GM19324 (cell line): ENCODE measurements around the gene KCNJ1.

Source experiments
- ATAC-seq: cut with Tn5 transposase; IDR thresholded peaks from one replicate; pipeline ENCODE4 v1.9.1; 2021; ENCODE audit warnings: mild to moderate bottlenecking, moderate library complexity; ENCODE audit not compliant: unreplicated experiment, low FRiP score

The KCNJ1 gene

DNA sequence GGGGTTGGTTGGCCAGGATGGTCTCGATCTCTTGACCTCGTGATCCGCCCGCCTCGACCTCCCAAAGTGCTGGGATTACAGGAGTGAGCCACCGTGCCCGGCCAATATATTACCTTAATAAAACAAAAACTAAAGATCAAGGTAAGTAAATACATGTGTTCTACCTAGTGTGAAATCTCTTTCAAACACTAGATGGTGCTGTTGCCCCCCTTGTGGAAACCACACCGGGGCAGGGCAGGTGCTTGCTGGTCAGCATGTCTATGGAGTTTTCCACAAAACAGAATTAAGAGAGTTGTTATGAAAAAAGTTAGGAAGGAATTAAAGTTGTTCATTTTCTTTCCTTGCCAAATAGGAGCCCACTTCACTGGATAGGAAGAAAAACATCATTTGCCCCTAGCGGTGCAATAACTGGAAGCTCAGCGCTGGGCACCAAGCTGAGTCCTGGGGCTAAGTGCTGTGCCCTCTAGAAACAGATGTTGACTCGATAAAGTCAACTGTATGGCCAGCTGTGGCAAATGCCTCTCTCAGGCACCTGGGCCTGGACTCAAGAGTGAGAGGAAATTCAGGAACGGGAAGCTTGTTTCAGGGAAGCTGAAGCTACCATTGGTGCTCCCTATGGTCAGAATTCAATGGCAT lies 17.7 kb upstream of the KCNJ1 start:
- no peak for ATAC-seq

DNA sequence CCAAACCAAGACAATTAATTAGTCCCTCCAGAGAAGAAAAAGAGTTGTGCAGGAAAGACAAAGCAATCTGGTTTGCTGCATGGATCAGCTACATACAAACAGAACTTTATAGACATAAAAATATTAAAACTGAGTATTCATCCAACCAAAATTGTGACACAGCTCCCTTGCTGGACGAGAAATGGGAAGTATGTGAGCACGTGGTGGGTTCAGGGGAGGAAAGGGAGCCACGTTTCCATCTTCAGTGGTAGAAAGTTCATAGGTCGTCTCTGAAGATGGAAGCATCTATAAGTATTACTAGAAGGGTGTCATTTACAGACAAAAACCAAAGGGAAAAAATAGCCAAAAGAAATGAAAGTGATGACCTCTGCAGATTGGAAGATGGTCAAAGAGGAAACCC lies 17.0 kb upstream of the KCNJ1 start:
- ATAC-seq, result no peak

DNA sequence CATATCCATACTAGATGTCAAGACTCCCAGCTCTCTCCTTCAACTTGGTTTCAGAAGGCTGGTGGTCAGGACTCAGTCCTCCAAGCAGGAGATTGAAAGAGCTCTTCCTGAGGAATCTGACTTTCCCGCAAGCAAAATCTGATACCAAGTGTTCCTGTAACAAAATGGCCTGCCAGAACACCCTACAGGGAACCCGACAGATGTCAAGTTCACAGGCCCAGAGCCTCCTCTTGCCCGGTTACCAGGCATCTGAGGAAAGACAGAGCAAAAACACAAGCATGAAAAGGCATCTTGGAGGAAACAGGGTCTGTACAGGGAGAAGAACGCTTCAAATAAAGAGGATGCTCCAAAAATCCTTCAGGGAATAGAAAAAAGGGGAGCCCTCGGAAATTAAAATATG lies 15.4 kb upstream of the KCNJ1 start:
- ATAC-seq, result no peak

DNA sequence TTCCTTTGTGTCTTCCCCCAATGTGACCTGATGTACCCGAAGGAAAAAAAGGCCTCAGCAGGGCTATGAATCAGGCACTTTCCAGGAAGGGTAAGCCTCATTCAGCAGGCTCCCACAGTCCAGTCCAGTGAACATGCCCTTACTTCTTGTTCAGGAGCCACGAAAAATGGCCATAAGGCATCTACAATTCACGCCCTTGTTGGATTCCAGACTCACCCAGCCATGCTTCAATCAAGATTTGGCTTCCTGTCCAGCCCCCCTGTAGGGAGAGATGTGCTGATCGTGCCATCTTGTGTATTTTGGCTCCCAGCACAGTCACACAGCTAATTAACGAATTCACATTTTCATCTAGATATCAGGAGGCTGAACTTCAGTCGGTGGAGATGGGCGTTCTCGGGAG lies 14.1 kb upstream of the KCNJ1 start:
- ATAC-seq, result no peak

DNA sequence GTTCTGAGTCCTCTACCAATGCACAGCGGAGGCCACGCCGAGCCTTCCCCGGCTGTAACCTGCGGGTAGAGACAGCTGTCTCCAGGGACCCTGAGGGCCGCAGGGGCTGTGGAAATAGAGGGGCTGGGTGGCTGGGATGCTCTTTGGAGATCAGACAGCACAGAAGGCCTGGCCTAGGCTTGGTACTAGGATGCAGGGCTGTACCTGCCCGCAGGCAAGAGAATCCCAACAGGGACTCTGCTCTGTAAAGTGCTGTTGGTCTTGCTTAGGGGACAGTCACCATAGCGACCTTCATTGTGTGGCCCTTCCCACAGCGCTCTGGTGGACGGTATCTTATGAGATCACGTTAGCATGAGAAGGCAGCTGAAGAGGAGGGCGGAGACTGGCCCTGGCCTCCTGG lies 12.7 kb upstream of the KCNJ1 start:
- no peak for ATAC-seq

DNA sequence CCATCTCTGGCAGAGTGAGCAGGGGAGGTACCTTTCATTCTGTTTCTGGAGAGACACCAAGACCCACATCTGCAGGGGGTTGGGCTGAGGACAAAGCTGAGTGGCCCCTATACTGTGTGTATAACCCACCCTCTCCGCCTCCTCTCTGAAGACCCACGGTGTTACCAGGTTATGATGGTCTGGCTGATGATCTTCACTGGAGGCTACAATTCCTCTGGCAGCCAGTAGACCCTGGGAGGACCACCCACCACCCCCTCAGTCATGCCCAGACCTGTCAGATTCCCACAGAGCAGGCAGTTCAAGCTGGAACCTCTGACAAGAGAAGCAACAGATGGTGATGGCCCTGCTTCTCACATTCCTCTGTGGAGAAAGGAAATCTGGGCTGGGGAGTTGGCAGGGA lies 11.4 kb upstream of the KCNJ1 start:
- ATAC-seq, result no peak

DNA sequence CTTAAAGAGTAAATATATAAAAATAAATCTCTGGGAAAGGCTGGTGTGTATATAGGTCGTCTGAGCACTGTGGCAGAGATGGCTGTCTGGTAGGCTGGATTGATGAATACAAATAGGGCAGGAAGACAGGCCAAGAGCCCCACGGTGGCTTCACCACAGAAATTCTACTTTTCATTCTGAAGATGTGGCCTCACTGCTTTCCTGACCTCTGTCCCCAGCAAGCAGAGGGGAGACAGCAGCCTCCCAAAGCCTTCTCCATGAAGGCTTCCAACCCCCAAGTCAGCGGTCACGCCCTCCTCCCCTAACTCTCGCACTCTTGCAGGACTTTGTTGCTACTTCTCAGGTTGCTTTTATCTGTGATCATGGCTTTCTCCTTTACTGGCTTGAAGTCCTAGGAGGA lies 10.6 kb upstream of the KCNJ1 start:
- ATAC-seq, result no peak

DNA sequence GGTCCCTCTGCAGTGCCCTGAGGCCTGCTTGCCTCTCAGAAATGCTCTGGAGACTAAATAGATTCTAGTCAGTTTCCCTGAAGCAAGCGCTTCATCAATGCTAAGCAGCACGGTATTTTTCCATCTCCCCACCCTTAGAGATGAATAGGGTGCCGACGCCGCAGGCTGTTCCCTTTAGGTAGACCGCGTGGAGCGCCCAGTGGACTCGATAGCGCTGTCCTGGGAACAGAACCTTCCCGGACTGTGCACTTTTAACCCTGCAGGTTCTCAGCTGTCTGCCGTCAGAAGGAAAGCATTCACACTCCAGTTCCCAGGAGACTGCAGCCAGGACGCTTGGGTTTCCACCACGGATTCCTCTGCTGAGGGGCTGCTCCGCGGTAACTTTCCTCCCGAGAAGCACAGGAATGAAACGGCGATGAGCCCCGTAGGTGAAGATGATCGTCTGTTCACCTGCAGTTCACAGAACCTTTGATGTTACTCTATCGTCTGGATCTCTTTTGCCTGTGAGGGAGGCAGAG lies 9.1 kb upstream of the KCNJ1 start:
- no peak for ATAC-seq

DNA sequence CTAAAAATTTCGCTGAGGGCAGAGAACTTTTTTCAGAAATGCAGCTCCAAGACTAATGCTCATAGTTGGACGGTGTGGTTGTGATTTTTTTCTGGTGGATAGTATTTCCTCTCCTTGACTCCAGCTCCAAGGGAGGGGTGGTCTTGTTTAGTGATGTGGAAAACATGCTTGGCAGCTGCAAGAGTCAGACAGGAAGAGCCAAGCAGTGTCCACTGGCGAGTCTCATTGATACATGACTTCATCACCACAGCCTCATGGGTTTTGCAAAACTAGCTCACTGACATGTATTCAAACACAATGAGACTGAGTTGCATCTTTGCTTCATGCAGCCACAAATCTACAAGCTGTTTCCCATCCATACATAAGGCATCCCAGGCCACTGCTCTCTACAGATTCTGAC lies 7.3 kb upstream of the KCNJ1 start:
- no peak for ATAC-seq

DNA sequence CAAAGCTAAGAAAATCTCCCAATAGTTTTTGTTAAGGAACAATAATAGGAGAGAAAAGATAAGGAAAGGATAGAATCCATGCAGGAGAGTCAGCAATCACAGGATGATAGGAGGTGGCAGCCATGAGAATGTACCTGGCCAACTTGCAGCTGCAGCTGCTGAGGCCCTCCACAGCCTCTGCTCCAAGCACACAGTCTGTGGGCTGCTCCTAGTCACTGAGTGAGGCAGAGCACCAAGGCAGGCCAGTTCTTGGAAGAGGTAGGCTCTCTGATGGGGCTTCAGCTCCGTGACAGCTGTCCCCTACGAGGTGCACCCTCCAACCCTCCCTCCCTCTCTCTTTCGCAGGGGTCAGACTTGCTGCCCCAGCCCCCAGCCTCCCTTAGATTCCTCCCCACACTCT lies 5.5 kb upstream of the KCNJ1 start:
- ATAC-seq, result no peak

DNA sequence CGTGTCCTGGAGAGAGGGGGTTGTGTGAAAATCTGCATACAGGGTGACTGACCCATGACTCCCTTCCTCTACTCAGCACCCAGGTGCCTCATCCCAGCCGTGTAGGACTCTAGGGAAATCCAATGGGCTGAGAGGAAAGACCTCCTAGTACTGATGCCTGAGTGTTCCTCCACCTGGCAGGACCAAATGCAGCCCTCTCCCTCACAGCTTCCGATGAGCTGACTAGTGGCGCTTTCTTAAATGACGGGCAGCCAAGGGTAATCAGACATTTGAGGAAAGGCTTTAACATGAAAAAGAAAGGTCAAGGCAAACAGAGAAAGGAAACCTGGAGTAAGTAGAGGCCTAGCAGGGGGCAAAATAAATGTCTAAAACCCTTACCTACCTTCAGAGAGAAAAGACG lies 5.0 kb upstream of the KCNJ1 start:
- ATAC-seq, result no peak

DNA sequence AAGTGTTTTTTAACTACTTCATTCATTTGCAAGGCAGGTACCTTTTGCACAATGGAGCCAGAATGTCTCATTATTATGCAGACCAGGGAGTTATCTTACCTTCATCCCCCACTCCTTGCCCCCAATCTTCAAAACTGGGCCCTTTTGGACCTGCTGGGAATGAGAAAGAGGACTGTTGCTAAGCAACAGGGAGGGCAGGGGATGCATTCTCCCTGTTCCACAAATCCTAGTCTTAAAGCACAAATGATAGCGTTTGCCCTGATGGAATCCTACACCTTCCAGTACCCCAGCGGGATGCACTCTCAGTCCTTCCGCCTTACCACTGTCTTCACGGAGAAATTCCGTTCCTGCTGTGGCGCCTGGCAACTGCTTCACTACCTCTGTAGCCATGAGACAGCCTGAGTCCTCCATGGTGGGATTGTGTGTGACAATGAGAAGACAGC lies 4.1 kb upstream of the KCNJ1 start:
- ATAC-seq, result no peak

DNA sequence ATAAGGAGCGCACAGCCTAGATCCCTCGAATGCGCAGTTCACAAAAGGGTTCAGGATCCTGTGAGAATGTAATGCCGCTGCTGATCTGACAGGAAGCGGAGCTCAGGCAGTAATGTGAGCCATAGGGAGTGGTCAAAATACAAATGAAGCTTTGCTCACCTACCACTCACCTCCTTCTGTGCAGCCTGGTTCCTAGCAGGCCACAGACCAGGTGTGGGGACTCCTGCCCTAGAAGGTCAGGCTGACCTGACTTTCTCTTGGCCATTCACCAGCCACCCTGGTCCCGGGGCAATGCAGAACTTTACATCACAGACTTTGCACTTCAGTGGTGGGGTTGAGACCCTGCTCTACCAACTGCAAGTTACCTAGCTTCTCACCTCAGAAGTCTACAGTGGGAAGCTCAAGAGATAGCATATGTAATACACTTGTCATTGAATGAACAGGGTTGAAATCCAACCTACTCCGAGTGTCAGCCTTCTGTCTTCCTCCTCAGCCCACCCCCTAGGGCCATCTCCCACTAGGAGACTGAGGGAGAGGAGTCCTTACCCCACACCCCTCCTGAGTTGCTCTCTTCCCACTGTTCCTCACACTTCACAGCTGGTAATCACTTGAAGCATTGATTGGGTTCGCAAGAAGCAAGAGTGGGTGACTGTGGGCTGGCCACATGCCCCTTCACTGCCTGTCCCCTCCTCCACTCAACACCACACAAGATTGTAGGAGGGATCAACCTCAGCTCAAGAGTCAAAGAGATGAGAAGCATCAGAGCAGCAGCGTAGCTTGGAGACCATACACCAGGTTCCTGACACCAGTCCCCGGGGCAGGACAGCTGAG lies 2.0 kb upstream of the KCNJ1 start:
- no peak for ATAC-seq

DNA sequence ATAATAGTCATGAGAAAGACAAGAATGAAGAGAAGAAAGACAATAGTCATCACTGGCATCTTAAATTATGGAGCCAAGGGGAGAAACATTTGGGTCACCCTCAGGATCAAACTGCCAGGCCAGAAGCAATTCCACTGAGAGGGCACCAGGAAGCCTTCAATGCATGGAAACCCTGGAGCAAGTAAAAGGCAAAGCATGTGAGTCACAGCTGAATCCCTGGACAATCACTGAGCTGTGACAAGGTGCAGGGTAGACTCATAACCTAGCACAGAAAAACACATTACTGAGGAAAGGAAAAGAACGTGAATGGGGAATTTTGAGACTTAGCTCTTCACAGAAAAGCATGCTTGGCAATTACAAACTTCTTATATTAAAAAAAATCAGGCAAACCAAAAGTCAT lies 1.6 kb downstream of the KCNJ1 start:
- ATAC-seq, result no peak

DNA sequence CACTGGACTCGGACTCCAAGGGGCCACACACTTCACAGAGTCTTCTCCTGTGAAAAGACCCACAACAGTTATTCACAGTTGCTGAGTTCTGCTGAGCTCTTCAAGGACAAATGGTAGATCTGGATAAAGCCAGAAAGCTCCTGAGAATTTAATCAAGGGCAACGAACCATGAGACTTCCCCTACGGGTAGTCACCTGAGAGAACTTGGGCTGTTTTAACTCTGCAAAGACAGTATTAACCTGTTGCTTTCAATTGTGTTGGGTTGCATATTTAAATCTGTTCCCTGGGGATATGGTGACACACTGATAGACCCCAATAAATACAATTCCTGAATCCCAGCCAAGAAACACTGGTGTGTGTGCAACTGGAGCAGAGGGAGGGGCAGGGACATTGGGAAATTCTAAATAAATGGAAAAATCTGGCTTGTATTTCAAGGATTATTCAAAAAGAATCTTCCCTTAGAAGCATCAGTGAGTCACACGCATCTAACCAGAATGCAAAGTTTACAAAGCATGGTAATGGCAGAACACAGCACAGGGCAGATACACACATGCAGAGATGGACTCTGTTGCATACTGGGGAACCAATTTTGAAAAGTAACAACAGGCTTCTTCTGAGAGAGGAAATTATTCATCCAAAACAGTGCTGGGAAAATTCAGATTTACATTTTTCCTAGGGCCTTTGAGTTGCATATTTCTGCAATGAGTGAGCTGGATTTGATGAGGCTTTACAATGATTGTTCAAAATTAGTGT lies 4.0 kb downstream of the KCNJ1 start:
- ATAC-seq, result no peak

DNA sequence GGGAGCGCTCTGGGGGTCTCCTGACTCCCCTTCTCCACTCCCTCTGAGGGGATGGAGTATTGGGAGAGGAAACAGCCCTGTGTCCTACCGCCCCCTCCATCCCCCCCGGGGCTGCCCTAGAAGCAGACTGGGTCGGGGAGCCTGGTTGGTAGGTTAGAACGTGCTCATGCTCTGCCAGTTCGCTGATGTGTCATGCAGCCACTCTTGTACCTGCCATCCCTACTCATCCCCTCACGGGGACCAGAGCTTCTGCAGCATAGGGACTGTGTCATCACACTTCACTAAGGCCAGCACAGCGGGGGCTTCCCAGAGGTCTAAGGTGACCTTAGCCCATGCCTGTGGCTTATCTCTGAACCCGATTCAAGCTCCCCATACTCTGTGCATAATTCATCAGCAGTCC lies 4.7 kb downstream of the KCNJ1 start:
- no peak for ATAC-seq

DNA sequence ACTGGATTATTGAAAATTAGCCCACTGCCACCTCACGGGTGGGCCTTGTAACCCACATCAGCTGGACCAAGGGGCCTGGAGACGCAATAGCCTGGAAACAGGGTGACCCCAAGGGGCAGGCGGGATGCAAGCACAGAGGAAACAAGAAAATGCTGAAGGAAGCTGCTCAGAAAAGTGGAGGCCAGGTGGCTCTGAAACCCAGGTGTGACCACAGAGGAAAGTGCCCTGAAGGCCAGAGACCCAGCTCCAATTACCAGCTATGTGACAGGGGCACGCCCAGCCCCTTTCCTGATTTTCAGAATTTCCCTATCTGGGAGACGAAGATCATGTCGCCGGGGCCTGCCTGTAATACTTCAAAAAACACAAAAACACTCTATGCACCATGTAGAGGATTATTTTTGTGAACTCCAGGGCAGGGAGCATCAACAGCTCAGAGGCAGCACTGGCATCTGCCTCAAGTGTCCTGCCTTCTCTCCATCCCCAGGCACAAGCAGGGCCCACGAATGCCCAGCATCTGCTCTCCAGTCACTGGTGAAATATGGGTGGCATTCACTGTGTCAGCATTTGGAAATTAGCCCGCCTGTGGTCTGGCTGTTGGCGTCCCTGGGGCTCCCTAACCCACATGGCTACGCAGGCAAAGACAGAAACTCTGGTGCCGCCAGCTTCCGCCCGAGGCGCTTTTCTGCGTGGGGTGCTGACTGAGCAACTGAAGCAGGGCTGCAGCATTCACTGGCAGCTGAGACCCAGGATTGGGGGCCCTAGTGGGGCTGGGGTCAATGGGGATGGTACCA lies 6.3 kb downstream of the KCNJ1 start:
- ATAC-seq, result no peak

DNA sequence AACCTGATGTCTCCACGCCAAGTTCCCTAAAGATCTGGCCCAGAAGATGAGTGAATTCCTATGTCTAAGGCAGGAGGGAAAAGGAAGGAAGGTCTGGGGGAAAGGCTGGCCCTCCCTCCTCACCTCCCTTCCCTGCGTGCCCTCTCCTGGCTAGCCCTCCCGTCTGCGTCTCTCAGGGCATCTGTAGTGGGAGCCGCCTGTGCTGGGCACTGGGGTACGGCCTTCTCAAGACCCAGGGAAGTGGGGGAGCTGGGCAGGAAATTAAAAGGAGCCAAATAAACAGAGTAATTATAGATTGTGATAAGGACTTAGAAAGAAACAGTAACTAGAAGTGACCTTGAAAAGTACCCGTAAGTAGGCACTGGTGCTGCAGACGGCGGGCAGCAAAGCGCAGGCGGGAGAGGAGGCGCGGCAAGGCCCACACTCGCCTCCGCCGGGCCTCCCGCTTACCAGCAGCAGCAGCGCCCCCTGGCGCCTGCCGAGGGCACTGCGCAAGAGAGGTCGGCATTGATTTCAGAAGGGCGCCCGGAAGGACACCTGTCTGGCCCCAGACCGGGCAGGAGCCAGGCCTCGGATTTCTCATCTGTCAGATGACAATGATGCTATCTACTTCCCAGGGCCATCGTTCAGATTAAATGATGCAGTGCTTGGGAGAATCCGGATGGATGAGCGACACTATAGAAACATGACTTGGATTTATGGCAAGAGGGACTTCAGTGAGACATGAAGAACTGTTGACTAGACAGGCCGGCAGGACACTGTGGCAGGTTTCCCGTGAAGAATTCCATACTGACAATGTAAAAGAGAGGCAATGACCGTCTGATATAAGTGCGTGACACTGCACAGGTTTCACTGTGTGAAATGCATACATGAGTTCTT lies 7.3 kb downstream of the KCNJ1 start:
- ATAC-seq, result peak; percentile 79

DNA sequence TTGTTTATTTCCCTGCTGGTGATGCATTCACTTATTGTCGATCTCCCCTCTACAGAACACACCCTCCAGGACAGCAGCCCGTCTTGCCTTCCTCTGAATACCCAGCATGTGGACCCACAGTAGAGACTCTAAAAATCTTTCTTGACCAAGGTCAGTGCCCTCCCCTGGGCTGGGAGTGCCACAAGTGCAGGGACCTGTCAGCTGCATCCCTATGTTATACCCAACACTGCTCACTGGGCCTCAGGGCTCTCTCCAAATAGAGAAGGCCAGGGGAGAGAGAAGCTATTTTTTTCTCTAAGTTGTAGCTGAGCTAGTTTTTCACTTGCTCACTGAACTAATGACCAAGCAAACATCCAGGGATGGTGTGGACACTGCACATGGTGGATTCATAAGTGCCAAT lies 9.8 kb downstream of the KCNJ1 start:
- no peak for ATAC-seq

DNA sequence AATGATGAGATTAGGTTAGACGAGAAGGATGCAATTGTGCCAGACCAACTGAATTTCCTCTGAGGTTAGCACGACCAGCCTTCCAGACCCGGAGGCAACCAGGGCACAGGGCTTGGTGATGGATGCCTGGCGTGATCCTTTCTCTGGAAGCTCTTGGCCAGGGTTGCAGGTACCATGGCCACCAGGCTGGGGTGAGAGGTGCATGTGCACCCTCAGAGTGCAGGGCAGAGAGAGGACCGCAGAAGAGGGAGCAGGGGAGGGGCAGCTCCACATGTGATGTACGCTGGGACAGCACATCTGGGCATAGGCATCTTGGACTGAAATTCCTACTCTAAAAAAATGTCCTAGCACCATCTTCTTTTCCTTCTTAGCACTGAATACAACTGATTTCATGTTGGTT lies 10.9 kb downstream of the KCNJ1 start:
- no peak for ATAC-seq
